HL-60 (cell line): ENCODE data around the gene ZNF557.

ENCODE experiments used
- DNase-seq, 2 experiments: peaks; one replicate each; pipeline ENCODE4 v3.0.0-alpha.2; 2010 to 2020; ENCODE audit warnings: low read depth in 1 of 2, low spot score in 1 of 2
- H3K27ac ChIP-seq: fragments of 250-450 bp; sonication (Bioruptor Pico); replicated peaks from 2 replicates; pipeline ENCODE4 v1.5.1; 2020; ENCODE audit warnings: mild to moderate bottlenecking, moderate library complexity
- H3K27me3 ChIP-seq: fragments of 250-450 bp; sonication (Bioruptor Pico); 2 replicates; pipeline ENCODE4 v1.5.1; 2021; ENCODE audit warnings: mild to moderate bottlenecking, moderate library complexity; ENCODE audit not compliant: insufficient read depth, poor library complexity, severe bottlenecking
- H3K4me3 ChIP-seq: replicated peaks from 2 replicates; pipeline ENCODE4 v1.5.1; 2011; ENCODE audit warnings: mild to moderate bottlenecking, control low read depth, low read length; ENCODE audit not compliant: insufficient read depth
- CTCF ChIP-seq: IDR thresholded peaks from one replicate; pipeline ENCODE4 v1.5.1; 2011; ENCODE audit warnings: low read length, control low read depth, inconsistent platforms; ENCODE audit not compliant: insufficient read depth
- GABPA ChIP-seq: IDR thresholded peaks from 2 replicates; pipeline ENCODE4 v1.6.1; 2012; ENCODE audit warnings: low read depth
- POLR2AphosphoS5 ChIP-seq: IDR thresholded peaks from 2 replicates; pipeline ENCODE4 v1.6.1; 2012; ENCODE audit warnings: low read depth
- REST ChIP-seq: IDR thresholded peaks from 2 replicates; pipeline ENCODE4 v1.6.1; 2012; ENCODE audit warnings: low read depth; ENCODE audit not compliant: insufficient replicate concordance
- SPI1 ChIP-seq: IDR thresholded peaks from 2 replicates; pipeline ENCODE4 v1.6.1; 2012; ENCODE audit warnings: low read depth, mild to moderate bottlenecking, borderline replicate concordance

The ZNF557 gene

GRCh38 chr19:7074705-7075282 is 5.3 kb downstream of the ZNF557 start:
- TF ChIP-seq CTCF: no peak
- TF ChIP-seq POLR2AphosphoS5: no peak
- no peak for TF ChIP-seq GABPA
- TF ChIP-seq REST: no peak
- TF ChIP-seq SPI1: no peak
- H3K27ac ChIP-seq: no peak overlapping the region
- H3K4me3 ChIP-seq: no peak overlapping the region
- no peak for DNase-seq
- no peaks in the 10 kb centered on the region for H3K27me3 ChIP-seq

GRCh38 chr19:7076151-7076550 is 6.6 kb downstream of the ZNF557 start:
- Histone ChIP-seq H3K27ac (no peak overlapping the region), H3K27me3 (no peaks in the 10 kb centered on the region), H3K4me3 (no peak overlapping the region)
- TF ChIP-seq REST (no peak), SPI1 (no peak), GABPA (no peak), POLR2AphosphoS5 (no peak), CTCF (no peak)
- DNase-seq: no peak

- Histone ChIP-seq H3K27ac (no peak overlapping the region), H3K4me3 (no peak overlapping the region), H3K27me3 (no peaks in the 10 kb centered on the region)
- TF ChIP-seq SPI1 (no peak), POLR2AphosphoS5 (no peak), GABPA (no peak), REST (no peak), CTCF (no peak)
- no peak for DNase-seq
Measured at GRCh38 chr19:7078008-7078407, 8.5 kb downstream of the ZNF557 start.
